CD4-positive, alpha-beta T cell treated with Interleukin-4 for 1 hour (primary cell): ENCODE measurements around the gene IRF2.

Experiments used
- DNase-seq, 2 donors: peaks; one replicate each; pipeline ENCODE4 v3.0.0-alpha.2; 2020 to 2022

IRF2 gene

GRCh38 chr4:184474263-184475095 lies at the start of gene IRF2:
Gene IRF2 (minus strand): TSS chr4:184474550. CDS start chr4:184429064, 45,486 bp downstream.
- DNase-seq, result peak; percentile 97 to 98

- DNase-seq, result no peak
Observed at GRCh38 chr4:184515606-184516005, 41.3 kb upstream of the IRF2 start.

- DNase-seq, result peak; percentile 18 to 54
Observed at GRCh38 chr4:184514121-184514988, 40.0 kb upstream of the IRF2 start.

GRCh38 chr4:184513802-184514120 lies 39.4 kb upstream of the IRF2 start:
- no peak for DNase-seq

GRCh38 chr4:184511156-184511555 lies 36.8 kb upstream of the IRF2 start:
- no peak for DNase-seq

GRCh38 chr4:184510401-184510800 lies 36.1 kb upstream of the IRF2 start:
- peak in 1 of 2 donors; percentile 27 for DNase-seq

- peak; percentile 19 to 66 for DNase-seq
Observed at GRCh38 chr4:184506527-184507121, 32.3 kb upstream of the IRF2 start.

GRCh38 chr4:184504385-184504784 lies 30.0 kb upstream of the IRF2 start:
- no peak for DNase-seq

- DNase-seq, result peak; percentile 24 to 30
Observed at GRCh38 chr4:184503869-184504300, 29.5 kb upstream of the IRF2 start.

GRCh38 chr4:184500748-184501589 lies 26.6 kb upstream of the IRF2 start:
- DNase-seq, result no peak

GRCh38 chr4:184499996-184500395 lies 25.6 kb upstream of the IRF2 start:
- no peak for DNase-seq

GRCh38 chr4:184498598-184498997 lies 24.2 kb upstream of the IRF2 start:
- DNase-seq, result no peak

GRCh38 chr4:184489771-184490170 lies 15.4 kb upstream of the IRF2 start:
- no peak for DNase-seq

GRCh38 chr4:184487503-184487902 lies 13.2 kb upstream of the IRF2 start:
- DNase-seq, result no peak

GRCh38 chr4:184485279-184485678 lies 10.9 kb upstream of the IRF2 start:
- DNase-seq, result no peak

- no peak for DNase-seq
Observed at GRCh38 chr4:184481544-184481943, 7.2 kb upstream of the IRF2 start.

- no peak for DNase-seq
Observed at GRCh38 chr4:184479516-184479950, 5.2 kb upstream of the IRF2 start.

GRCh38 chr4:184477201-184477999 lies 3.0 kb upstream of the IRF2 start:
- no peak for DNase-seq

- peak in 1 of 2 donors; percentile 33 for DNase-seq
Observed at GRCh38 chr4:184476695-184477094, 2.3 kb upstream of the IRF2 start.

GRCh38 chr4:184475498-184475897 lies 1.1 kb upstream of the IRF2 start:
- no peak for DNase-seq

- DNase-seq, result peak; percentile 51 to 54
Observed at GRCh38 chr4:184475096-184475461, 729 bp upstream of the IRF2 start.
